Measurements from ENCODE around the gene PACSIN2.
A peak's percentile ranks its signal among the peaks of the same experiment; 100 is the strongest.
"Not testable (repeated sequence)": the region's sequence is repeated elsewhere in the genome, so short reads cannot be mapped to it uniquely, and the experiment has no call there.

Gene PACSIN2

DNA sequence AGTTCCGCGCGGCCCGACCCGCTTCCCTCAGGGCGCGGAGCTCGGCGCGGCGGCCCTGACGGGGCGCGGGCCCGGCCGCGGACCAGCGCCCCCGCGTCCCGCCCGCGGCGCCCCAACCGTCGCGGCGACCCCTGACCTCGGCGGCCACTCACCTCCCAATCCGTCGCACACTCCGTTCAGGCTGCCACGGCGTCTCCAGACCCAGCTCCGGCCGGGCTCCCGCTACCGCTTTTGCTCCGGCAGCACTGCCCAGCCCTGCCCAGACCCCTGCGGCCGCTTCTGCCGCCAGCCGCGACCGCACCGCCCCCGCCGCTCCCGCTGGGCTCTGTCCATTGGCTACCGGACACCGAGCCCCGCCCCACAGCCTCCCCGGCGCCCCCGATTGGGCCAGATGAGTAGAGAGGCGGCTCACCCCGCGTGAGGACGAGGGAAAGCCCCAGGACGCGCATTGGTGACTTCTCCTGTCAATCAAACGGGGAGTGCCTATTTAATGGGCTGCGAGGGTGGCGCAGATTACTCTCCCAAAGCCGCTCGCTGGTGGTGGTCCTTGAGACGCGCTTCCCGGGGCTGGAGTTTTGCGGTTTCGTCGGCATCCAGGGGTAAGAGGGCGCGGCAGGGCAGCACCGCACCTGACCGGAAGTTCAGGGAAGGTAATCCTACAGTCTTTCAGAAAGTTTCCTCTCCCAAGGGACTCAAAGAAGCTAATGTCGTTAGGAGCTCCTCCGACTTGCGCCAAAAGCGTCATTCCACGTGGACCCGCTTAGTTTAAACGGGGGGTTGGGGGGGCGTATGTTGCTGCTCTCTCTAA lies at the start of gene PACSIN2:
PACSIN2 (minus strand) TSS at position 281 of the 808 bp plus-strand sequence. CDS start 103,069 bp downstream, outside the sequence.
- peak; percentile 98 to 99 for DNase-seq (ENCODE audit: low read depth in 2 of 2)

GRCh38 chr22:43060183-43060582 lies 45.2 kb upstream of the PACSIN2 start:
- DNase-seq (ENCODE audit: low read depth in 2 of 2) = peak; percentile 4 to 36

GRCh38 chr22:43057641-43058040 lies 42.7 kb upstream of the PACSIN2 start:
- no peak for DNase-seq (ENCODE audit: low read depth in 2 of 2)

GRCh38 chr22:43053176-43053575 lies 38.2 kb upstream of the PACSIN2 start:
- DNase-seq (ENCODE audit: low read depth in 2 of 2) = no peak

DNA sequence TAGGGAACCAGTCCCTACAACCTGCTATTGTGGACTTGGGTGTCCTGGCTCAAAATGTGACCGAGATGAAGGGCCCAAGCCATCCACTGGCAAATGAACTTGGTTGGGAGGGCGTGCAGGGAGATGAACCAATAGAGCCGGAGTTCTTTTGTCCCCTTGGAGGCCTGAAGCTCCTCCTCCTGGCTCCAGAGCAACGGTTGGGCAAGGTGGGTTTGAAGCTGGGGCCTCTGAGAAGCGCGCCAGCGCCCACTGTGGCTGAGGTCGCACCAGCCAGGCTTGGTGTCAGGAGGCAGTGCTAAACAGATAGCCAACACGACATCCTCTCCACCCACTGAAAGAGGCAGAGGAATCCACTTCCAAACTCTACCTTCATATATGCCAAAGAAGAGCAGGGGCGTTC lies 36.0 kb upstream of the PACSIN2 start:
- DNase-seq (ENCODE audit: low read depth in 2 of 2) = no peak

- no peak for DNase-seq (ENCODE audit: low read depth in 2 of 2)
Observed at GRCh38 chr22:43047605-43048004, 32.7 kb upstream of the PACSIN2 start.

DNA sequence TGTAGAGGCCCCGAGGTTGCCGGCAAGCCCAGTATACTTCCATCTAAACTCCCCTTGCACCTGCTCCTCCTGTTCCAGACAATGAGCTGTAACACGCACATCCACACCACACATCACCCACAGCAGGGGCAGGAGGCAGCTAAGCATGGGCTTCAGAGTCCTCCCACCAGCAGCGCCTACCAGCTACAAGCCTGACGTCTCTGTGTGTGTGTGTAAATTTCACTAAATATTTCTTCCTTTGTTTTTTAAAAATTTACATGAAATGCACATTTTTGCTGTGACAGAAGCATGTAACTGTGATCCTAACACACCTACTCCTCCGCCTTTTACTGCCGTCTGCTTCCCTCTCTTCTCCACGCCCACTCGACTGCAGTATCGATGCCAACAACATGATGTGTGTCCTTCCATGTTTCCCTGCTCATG lies 29.4 kb upstream of the PACSIN2 start:
- DNase-seq (ENCODE audit: low read depth in 2 of 2) = no peak

DNA sequence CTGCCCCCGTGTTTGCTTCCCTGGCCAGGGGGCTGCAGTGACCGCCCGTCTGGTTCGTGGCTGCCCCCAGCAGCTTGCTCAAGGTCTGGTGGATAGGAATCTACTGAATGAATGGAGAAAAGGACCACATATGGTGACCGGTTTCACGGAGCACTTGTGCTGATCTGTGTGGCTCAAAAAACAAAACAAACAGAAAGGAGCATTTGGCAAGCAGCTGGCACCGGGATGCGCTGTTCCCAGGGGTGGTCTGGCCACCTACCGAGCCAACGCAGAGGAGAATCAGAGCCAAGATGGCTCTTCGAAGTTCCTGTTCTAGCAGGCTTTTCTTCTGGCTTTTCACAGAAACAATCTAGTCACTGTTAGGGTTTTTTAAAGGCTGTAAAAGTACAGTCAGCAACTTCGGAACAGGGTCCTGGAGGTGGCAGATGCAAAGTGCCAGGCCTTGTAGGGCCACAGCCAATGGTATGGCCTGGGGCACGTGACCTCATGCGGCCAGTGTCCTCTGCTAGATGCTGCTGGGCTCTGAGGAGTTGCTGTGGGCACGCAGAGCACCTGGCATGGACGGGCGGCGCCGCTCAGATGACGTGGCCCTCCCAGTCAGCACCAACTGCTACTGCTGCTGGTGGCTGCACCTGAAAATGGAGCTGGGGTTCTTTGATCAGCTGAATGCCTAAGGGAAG lies 27.3 kb upstream of the PACSIN2 start:
- DNase-seq (ENCODE audit: low read depth in 2 of 2) = no peak

- DNase-seq (ENCODE audit: low read depth in 2 of 2) = no peak
Observed at GRCh38 chr22:43039800-43040199, 24.9 kb upstream of the PACSIN2 start.

DNA sequence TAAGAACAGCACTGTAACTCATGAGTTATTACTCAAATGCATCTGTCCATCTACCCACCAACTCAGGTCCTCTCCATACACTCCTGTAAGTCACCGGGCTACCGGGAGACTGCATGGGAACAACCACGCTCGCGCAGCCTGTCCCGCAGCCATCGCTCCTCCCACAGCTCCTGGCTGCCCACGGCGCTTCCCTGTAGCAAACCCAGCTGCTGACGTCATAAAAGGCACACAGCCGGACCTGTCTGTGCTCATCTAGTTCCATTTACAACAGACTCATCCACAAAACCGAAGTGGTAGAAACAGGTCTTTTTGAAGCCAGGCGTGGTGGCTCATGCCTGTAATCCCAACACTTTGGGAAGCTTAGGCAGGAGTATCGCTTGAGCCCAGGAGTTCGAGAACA lies 23.4 kb upstream of the PACSIN2 start:
- no peak for DNase-seq (ENCODE audit: low read depth in 2 of 2)

DNA sequence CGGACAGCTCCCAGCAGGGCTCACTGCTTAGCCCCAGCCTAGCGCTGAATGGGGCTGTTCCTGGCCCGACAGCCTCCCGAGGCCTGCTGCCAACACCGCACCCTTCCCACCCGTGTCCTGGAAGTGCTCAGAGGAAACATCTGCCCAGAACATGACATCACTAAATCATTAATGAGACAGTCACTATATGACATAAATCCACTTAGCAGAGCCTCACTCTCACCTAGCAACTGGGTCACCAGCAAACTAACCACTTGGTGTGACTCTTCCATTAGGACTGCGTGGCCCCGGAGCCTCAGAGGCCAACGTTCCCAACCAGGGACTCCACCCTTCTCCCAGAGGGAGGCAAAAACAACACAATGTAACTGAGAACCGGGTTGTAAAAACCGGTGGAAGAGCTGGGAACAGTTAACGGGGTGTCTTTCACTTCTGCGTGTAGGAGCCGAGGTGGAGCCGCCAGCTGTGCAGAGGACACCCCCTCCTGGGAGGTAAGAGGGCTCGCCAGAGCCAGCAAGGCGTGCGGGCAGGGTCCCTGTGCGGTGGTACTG lies 21.4 kb upstream of the PACSIN2 start:
- DNase-seq (ENCODE audit: low read depth in 2 of 2) = no peak

DNA sequence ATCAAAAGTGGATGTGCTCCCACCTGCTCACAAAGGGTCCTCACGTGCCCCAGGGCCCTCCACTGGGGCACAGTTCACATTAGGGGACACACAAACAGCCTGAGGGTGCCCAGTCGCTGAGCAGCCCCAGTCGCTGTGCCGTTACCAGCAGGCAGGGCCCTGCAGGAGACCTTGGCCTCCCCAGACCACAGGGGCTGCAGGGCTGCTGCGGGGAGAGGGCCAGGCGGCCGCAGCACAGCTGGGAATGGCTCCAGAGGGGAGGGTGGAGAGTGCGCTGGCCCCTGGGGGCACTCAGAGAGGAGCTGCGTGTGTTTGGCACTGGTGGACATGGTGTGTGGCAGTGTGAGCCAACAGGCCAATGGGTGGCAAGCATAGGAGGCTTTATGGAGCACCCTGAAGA lies 20.3 kb upstream of the PACSIN2 start:
- no peak for DNase-seq (ENCODE audit: low read depth in 2 of 2)

DNA sequence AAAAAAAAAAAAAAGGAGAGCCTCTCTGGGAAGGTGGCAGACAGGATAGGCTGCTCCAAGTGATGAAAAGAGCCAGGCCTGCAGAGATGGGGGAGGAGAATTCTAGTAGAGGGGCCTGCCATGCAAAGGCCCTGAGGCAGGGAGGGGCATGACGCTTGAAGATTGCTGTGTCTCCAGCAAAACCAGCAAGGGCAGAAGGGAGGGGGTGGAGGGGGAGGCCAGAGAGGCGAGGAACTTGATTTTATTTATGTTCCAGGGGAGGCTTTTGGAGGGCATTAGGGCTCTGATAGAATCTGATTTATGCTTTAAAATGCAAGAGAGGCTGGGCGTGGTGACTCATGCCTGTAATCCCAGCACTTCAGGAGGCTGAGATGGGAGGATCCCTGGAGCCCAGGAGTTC lies 16.7 kb upstream of the PACSIN2 start:
- no peak for DNase-seq (ENCODE audit: low read depth in 2 of 2)

- no peak for DNase-seq (ENCODE audit: low read depth in 2 of 2)
Observed at GRCh38 chr22:43018615-43019014, 3.7 kb upstream of the PACSIN2 start.

- no peak for DNase-seq (ENCODE audit: low read depth in 2 of 2)
Observed at GRCh38 chr22:43017525-43018460, 2.8 kb upstream of the PACSIN2 start.

- not testable (repeated sequence) for DNase-seq (ENCODE audit: low read depth in 2 of 2)
Observed at GRCh38 chr22:43016150-43016549, 1.2 kb upstream of the PACSIN2 start.

GRCh38 chr22:43015677-43016042 lies 711 bp upstream of the PACSIN2 start:
- DNase-seq (ENCODE audit: low read depth in 2 of 2) = no peak

DNA sequence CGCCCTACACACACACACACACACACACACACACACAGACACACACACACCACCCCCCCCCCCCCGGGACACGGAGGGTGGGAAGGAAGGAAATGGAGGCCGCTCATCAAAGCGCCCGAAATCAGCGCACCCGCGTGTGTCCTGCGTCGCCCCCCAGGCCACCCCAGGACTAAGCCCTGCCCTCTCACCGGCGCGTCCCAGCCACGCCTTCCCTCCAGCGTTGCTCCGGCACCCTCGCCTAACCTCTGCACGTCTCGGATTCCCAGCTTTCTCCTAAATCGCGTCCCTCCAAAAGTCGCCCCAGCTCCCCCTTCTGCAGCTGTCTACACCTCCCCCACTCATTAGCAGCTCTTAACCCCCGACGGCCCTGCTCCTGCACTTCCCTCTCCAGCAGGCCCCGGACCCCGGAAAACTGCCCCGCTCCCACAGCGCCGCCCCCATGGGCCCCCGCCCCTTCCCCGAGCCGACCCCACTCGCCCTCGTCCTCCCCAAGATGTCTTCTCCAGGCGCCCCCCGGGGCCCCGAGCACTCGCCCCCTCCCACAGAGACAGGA lies 557 bp downstream of the PACSIN2 start:
- DNase-seq (ENCODE audit: low read depth in 2 of 2) = peak in 1 of 2 donors; percentile 15

DNA sequence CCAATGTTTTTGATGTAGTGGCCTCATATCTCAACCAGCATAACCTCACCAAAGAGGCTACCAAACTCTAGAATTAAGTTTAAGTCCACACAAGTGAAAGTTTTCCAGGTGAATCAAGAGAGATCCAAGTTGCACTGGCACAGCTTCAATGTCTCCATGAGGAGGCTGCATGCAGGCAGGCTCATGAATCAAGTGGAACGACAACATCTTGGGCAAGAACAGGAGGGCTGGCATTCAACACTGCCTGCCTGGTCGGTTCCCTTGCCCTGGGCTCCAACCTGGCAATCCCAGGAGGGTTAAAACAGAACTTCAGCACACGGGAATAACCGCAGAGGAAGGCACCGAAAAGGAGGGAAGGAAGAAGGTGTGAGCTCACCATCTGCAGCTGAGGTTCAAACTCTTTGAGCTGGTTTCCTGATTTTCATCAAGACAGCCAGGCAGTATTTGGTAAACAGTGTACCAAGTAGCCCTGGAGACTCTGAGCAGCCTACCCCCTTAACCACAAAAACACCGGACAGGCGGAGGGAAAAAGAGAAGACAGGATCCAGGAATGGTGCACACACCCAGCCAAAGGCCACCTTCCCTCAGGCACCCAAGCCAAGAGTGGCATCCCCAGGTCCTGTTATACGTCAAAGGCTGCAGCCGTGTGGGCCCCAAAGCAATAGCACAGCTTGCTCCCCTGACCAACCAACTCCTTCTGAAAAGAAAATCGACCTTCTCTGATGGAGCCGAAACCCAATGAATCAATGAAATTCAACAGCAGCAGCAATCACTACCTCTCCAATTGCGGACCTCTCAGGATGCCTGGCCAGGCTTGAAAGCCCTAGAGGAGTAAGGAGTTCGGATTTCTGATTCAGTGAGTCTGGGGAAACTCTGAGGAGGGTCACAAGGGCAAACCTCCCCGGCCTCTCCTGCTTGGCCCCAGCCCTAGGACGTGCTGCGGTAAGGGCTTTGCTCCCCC lies 1.3 kb downstream of the PACSIN2 start:
- DNase-seq (ENCODE audit: low read depth in 2 of 2) = no peak

GRCh38 chr22:43012390-43012789 lies 2.6 kb downstream of the PACSIN2 start:
- no peak for DNase-seq (ENCODE audit: low read depth in 2 of 2)
